Panc1 (cell line): Measurements from ENCODE around the gene ACSBG1.

Source experiments
- CTCF ChIP-seq: fragments of 450-650 bp; IDR thresholded peaks from 2 replicates; pipeline ENCODE4 v1.5.1; 2017; ENCODE audit warnings: mild to moderate bottlenecking
- POLR2AphosphoS5 ChIP-seq: IDR thresholded peaks from 2 replicates; pipeline ENCODE4 v1.6.1; 2012; ENCODE audit warnings: mild to moderate bottlenecking, low read depth, low read length, moderate library complexity
- REST ChIP-seq, 2 experiments: IDR thresholded peaks; 2 replicates each; pipeline ENCODE4 v1.6.1; 2011 to 2012; ENCODE audit warnings: low read depth in 2 of 2, control low read depth in 1 of 2, low read length in 1 of 2, mild to moderate bottlenecking in 1 of 2, moderate library complexity in 1 of 2; ENCODE audit not compliant: insufficient read depth in 1 of 2
- SIN3A ChIP-seq: IDR thresholded peaks from 2 replicates; pipeline ENCODE4 v1.6.1; 2012; ENCODE audit warnings: low read depth, mild to moderate bottlenecking, low read length, moderate library complexity, borderline replicate concordance; ENCODE audit not compliant: insufficient read depth

- 0 out of 2 replicates have a peak, but pooled peaks have one; percentile 41 for TF ChIP-seq POLR2AphosphoS5
- peak; percentile 56 for TF ChIP-seq CTCF
- no peak for TF ChIP-seq SIN3A
- no peak for TF ChIP-seq REST (IDR thresholded peaks at IDR 0.05; ENCODE audit: insufficient read depth in 1 of 2, low read depth in 2 of 2, low read length in 1 of 2)
Measured at GRCh38 chr15:78264304-78265136, 30.2 kb upstream of the ACSBG1 start, which contains the start of gene DNAJA4.
